Measurements from ENCODE around the gene TMEM145.

TMEM145 gene

GRCh38 chr19:42317535-42317934 is 4.4 kb downstream of the TMEM145 start:
- Histone ChIP-seq H3K9me3 (ENCODE audit: control insufficient read depth in 1 of 2, low read length in 2 of 2) (no peaks in the 10 kb centered on the region), H3K4me1 (ENCODE audit: control insufficient read depth in 1 of 2, insufficient read depth in 2 of 2, low read length in 2 of 2) (peaks cover 0 to 14% of the 10 kb centered on the region in 2 donors), H3K27me3 (ENCODE audit: low read depth, low read length) (peaks cover 6% of the 10 kb centered on the region), H3K36me3 (ENCODE audit: control insufficient read depth in 1 of 2, insufficient read depth in 2 of 2, low read length in 2 of 2) (no peaks in the 10 kb centered on the region), H3K4me3 (ENCODE audit: low read depth in 1 of 2, low read length in 2 of 2) (no peak overlapping the region), H3K27ac (ENCODE audit: low read length) (no peak overlapping the region)

GRCh38 chr19:42322305-42322704 is 9.2 kb downstream of the TMEM145 start:
- peaks cover 0 to 28% of the 10 kb centered on the region in 2 donors for H3K4me1 ChIP-seq (ENCODE audit: control insufficient read depth in 1 of 2, insufficient read depth in 2 of 2, low read length in 2 of 2)
- H3K4me3 ChIP-seq (ENCODE audit: low read depth in 1 of 2, low read length in 2 of 2): no peak overlapping the region
- H3K36me3 ChIP-seq (ENCODE audit: control insufficient read depth in 1 of 2, insufficient read depth in 2 of 2, low read length in 2 of 2): no peaks in the 10 kb centered on the region
- H3K27ac ChIP-seq (ENCODE audit: low read length): no peak overlapping the region
- H3K9me3 ChIP-seq (ENCODE audit: control insufficient read depth in 1 of 2, low read length in 2 of 2): no peaks in the 10 kb centered on the region
- peaks cover 12% of the 10 kb centered on the region for H3K27me3 ChIP-seq (ENCODE audit: low read depth, low read length)

GRCh38 chr19:42323473-42323851 is 10.4 kb downstream of the TMEM145 start:
- no peaks in the 10 kb centered on the region for H3K36me3 ChIP-seq (ENCODE audit: control insufficient read depth in 1 of 2, insufficient read depth in 2 of 2, low read length in 2 of 2)
- H3K4me3 ChIP-seq (ENCODE audit: low read depth in 1 of 2, low read length in 2 of 2): no peak overlapping the region
- H3K27ac ChIP-seq (ENCODE audit: low read length): no peak overlapping the region
- H3K9me3 ChIP-seq (ENCODE audit: control insufficient read depth in 1 of 2, low read length in 2 of 2): no peaks in the 10 kb centered on the region
- H3K4me1 ChIP-seq (ENCODE audit: control insufficient read depth in 1 of 2, insufficient read depth in 2 of 2, low read length in 2 of 2): peaks cover 0 to 32% of the 10 kb centered on the region in 2 donors
- peaks cover 12% of the 10 kb centered on the region for H3K27me3 ChIP-seq (ENCODE audit: low read depth, low read length)

- H3K4me1 ChIP-seq (ENCODE audit: control insufficient read depth in 1 of 2, insufficient read depth in 2 of 2, low read length in 2 of 2): peaks cover 0 to 32% of the 10 kb centered on the region in 2 donors
- no peaks in the 10 kb centered on the region for H3K9me3 ChIP-seq (ENCODE audit: control insufficient read depth in 1 of 2, low read length in 2 of 2)
- H3K27me3 ChIP-seq (ENCODE audit: low read depth, low read length): peaks cover 12% of the 10 kb centered on the region
- no peaks in the 10 kb centered on the region for H3K36me3 ChIP-seq (ENCODE audit: control insufficient read depth in 1 of 2, insufficient read depth in 2 of 2, low read length in 2 of 2)
- H3K27ac ChIP-seq (ENCODE audit: low read length): no peak overlapping the region
- peak overlapping the region in 1 of 2 donors; percentile 98 for H3K4me3 ChIP-seq (ENCODE audit: low read depth in 1 of 2, low read length in 2 of 2)
Observed at GRCh38 chr19:42323852-42324654, 10.9 kb downstream of the TMEM145 start.

GRCh38 chr19:42324655-42325307 is 11.7 kb downstream of the TMEM145 start:
- H3K27ac ChIP-seq (ENCODE audit: low read length): no peak overlapping the region
- no peaks in the 10 kb centered on the region for H3K9me3 ChIP-seq (ENCODE audit: control insufficient read depth in 1 of 2, low read length in 2 of 2)
- H3K27me3 ChIP-seq (ENCODE audit: low read depth, low read length): peaks cover 12% of the 10 kb centered on the region
- peaks cover 0 to 32% of the 10 kb centered on the region in 2 donors for H3K4me1 ChIP-seq (ENCODE audit: control insufficient read depth in 1 of 2, insufficient read depth in 2 of 2, low read length in 2 of 2)
- H3K36me3 ChIP-seq (ENCODE audit: control insufficient read depth in 1 of 2, insufficient read depth in 2 of 2, low read length in 2 of 2): no peaks in the 10 kb centered on the region
- peak overlapping the region; percentile 73 to 98 for H3K4me3 ChIP-seq (ENCODE audit: low read depth in 1 of 2, low read length in 2 of 2)

GRCh38 chr19:42325308-42325895 is 12.3 kb downstream of the TMEM145 start, which contains the start of gene MEGF8:
Gene MEGF8, plus strand, starts transcription at chr19:42325635. Its CDS starts 609 bp downstream, at chr19:42326244.
- Histone ChIP-seq H3K4me3 (ENCODE audit: low read depth in 1 of 2, low read length in 2 of 2) (peak within 1 kb of the TSS; percentile 73 to 98), H3K27me3 (ENCODE audit: low read depth, low read length) (peaks cover 12% of the 10 kb centered on the region), H3K4me1 (ENCODE audit: control insufficient read depth in 1 of 2, insufficient read depth in 2 of 2, low read length in 2 of 2) (peaks cover 0 to 32% of the 10 kb centered on the region in 2 donors), H3K27ac (ENCODE audit: low read length) (peak within 1 kb of the TSS; percentile 63), H3K36me3 (ENCODE audit: control insufficient read depth in 1 of 2, insufficient read depth in 2 of 2, low read length in 2 of 2) (no peaks in the 10 kb centered on the region), H3K9me3 (ENCODE audit: control insufficient read depth in 1 of 2, low read length in 2 of 2) (no peaks in the 10 kb centered on the region)

GRCh38 chr19:42325896-42326771 is 13.0 kb downstream of the TMEM145 start:
- H3K9me3 ChIP-seq (ENCODE audit: control insufficient read depth in 1 of 2, low read length in 2 of 2): no peaks in the 10 kb centered on the region
- no peaks in the 10 kb centered on the region for H3K36me3 ChIP-seq (ENCODE audit: control insufficient read depth in 1 of 2, insufficient read depth in 2 of 2, low read length in 2 of 2)
- H3K4me1 ChIP-seq (ENCODE audit: control insufficient read depth in 1 of 2, insufficient read depth in 2 of 2, low read length in 2 of 2): peaks cover 0 to 38% of the 10 kb centered on the region in 2 donors
- peaks cover 12% of the 10 kb centered on the region for H3K27me3 ChIP-seq (ENCODE audit: low read depth, low read length)
- peak overlapping the region; percentile 73 to 98 for H3K4me3 ChIP-seq (ENCODE audit: low read depth in 1 of 2, low read length in 2 of 2)
- peak overlapping the region; percentile 63 for H3K27ac ChIP-seq (ENCODE audit: low read length)

GRCh38 chr19:42326969-42327368 is 13.9 kb downstream of the TMEM145 start:
- Histone ChIP-seq H3K4me3 (ENCODE audit: low read depth in 1 of 2, low read length in 2 of 2) (peak overlapping the region in 1 of 2 donors; percentile 98), H3K9me3 (ENCODE audit: control insufficient read depth in 1 of 2, low read length in 2 of 2) (no peaks in the 10 kb centered on the region), H3K27ac (ENCODE audit: low read length) (no peak overlapping the region), H3K27me3 (ENCODE audit: low read depth, low read length) (peaks cover 8% of the 10 kb centered on the region), H3K36me3 (ENCODE audit: control insufficient read depth in 1 of 2, insufficient read depth in 2 of 2, low read length in 2 of 2) (no peaks in the 10 kb centered on the region), H3K4me1 (ENCODE audit: control insufficient read depth in 1 of 2, insufficient read depth in 2 of 2, low read length in 2 of 2) (peaks cover 0 to 38% of the 10 kb centered on the region in 2 donors)

- Histone ChIP-seq H3K36me3 (ENCODE audit: control insufficient read depth in 1 of 2, insufficient read depth in 2 of 2, low read length in 2 of 2) (no peaks in the 10 kb centered on the region), H3K4me1 (ENCODE audit: control insufficient read depth in 1 of 2, insufficient read depth in 2 of 2, low read length in 2 of 2) (peaks cover 0 to 38% of the 10 kb centered on the region in 2 donors), H3K9me3 (ENCODE audit: control insufficient read depth in 1 of 2, low read length in 2 of 2) (no peaks in the 10 kb centered on the region), H3K27ac (ENCODE audit: low read length) (no peak overlapping the region), H3K27me3 (ENCODE audit: low read depth, low read length) (peaks cover 8% of the 10 kb centered on the region), H3K4me3 (ENCODE audit: low read depth in 1 of 2, low read length in 2 of 2) (no peak overlapping the region)
Observed at GRCh38 chr19:42327381-42327780, 14.3 kb downstream of the TMEM145 start.

GRCh38 chr19:42328106-42328505 is 15.0 kb downstream of the TMEM145 start:
- Histone ChIP-seq H3K36me3 (ENCODE audit: control insufficient read depth in 1 of 2, insufficient read depth in 2 of 2, low read length in 2 of 2) (no peaks in the 10 kb centered on the region), H3K9me3 (ENCODE audit: control insufficient read depth in 1 of 2, low read length in 2 of 2) (no peaks in the 10 kb centered on the region), H3K27me3 (ENCODE audit: low read depth, low read length) (peaks cover 8% of the 10 kb centered on the region), H3K4me1 (ENCODE audit: control insufficient read depth in 1 of 2, insufficient read depth in 2 of 2, low read length in 2 of 2) (peaks cover 0 to 38% of the 10 kb centered on the region in 2 donors), H3K4me3 (ENCODE audit: low read depth in 1 of 2, low read length in 2 of 2) (no peak overlapping the region), H3K27ac (ENCODE audit: low read length) (no peak overlapping the region)

Data from muscle layer of duodenum (tissue), 2 donors.